Left renal pelvis (tissue), 4 donors: ENCODE data around the gene CHMP1A. TPM values are rescaled to one million over a fixed set of nuclear protein-coding genes. Genes with fewer than 3 reads are reported as not detected.

Source experiments
- polyA plus RNA-seq, 4 donors: library from polyadenylated mRNA; unstranded; fragments of 120-200 nt; gene quantifications; one replicate each; pipeline ENCODE4 v1.2.1, GENCODE V29; 2013; ENCODE audit not compliant: insufficient read length in 4 of 4

Gene CHMP1A
- polyA plus RNA-seq, 4 donors, result 57.1 to 76.8 (median 64.8) TPM

Other genes with a start within 250 kb of the CHMP1A start
- gene ANKRD11, start 167.1 kb downstream of the CHMP1A start, polyA plus RNA-seq, result 100 to 1,000 TPM in 1 of 4 donors, 10 to 100 TPM in 3; 82.9 to 111 (median 91.2) TPM
- gene SPG7, start 149.3 kb downstream of the CHMP1A start, polyA plus RNA-seq, result 100 to 1,000 TPM in 2 of 4 donors, 10 to 100 TPM in 2; 77.2 to 134 (median 90.2) TPM
- 1,000 to 10,000 TPM; 1,612 to 2,647 (median 1,789) TPM for gene RPL13, start 97.0 kb downstream of the CHMP1A start, polyA plus RNA-seq
- gene CPNE7, start 82.0 kb downstream of the CHMP1A start, polyA plus RNA-seq, result 10 to 100 TPM in 1 of 4 donors, 1 to 10 TPM in 3; 2.9 to 11.5 (median 3.9) TPM
- 10 to 100 TPM in 3 of 4 donors, 1 to 10 TPM in 1; 3.8 to 51.1 (median 27.2) TPM for gene DPEP1, start 44.1 kb downstream of the CHMP1A start, polyA plus RNA-seq
- 10 to 100 TPM in 3 of 4 donors, 1 to 10 TPM in 1; 7.6 to 16.4 (median 15.2) TPM for gene SPATA33, start 128 bp upstream of the CHMP1A start, polyA plus RNA-seq
- 100 to 1,000 TPM in 2 of 4 donors, 10 to 100 TPM in 2; 71.0 to 160 (median 89.9) TPM for gene CDK10, start 29.0 kb upstream of the CHMP1A start, polyA plus RNA-seq
- gene SPATA2L, start 44.0 kb upstream of the CHMP1A start, polyA plus RNA-seq, result 1 to 10 TPM; 2.8 to 8.1 (median 5.4) TPM
- 10 to 100 TPM; 10.8 to 17.3 (median 12.2) TPM for gene VPS9D1, start 63.2 kb upstream of the CHMP1A start, polyA plus RNA-seq
- gene ZNF276, start 63.8 kb upstream of the CHMP1A start, polyA plus RNA-seq, result 10 to 100 TPM; 23.6 to 35.4 (median 30.4) TPM
- 10 to 100 TPM; 16.6 to 43.1 (median 27.5) TPM for gene FANCA, start 158.9 kb upstream of the CHMP1A start, polyA plus RNA-seq
- 10 to 100 TPM in 2 of 4 donors, 1 to 10 TPM in 2; 5.2 to 25.6 (median 9.2) TPM for gene SPIRE2, start 170.8 kb upstream of the CHMP1A start, polyA plus RNA-seq
- gene TCF25, start 215.9 kb upstream of the CHMP1A start, polyA plus RNA-seq, result 100 to 1,000 TPM in 3 of 4 donors, 10 to 100 TPM in 1; 94.8 to 165 (median 129) TPM